ENCODE measurements around the gene EML3. TPM values are rescaled to one million over a fixed set of nuclear protein-coding genes. Genes with fewer than 3 reads are reported as not detected.

Gene EML3
- total and polyA plus RNA-seq, 2 of the 8 experiments (the other 6 are each of a cell fraction or from before 2014, with no cell fraction given) = 19.2 to 29.9 TPM

DNA sequence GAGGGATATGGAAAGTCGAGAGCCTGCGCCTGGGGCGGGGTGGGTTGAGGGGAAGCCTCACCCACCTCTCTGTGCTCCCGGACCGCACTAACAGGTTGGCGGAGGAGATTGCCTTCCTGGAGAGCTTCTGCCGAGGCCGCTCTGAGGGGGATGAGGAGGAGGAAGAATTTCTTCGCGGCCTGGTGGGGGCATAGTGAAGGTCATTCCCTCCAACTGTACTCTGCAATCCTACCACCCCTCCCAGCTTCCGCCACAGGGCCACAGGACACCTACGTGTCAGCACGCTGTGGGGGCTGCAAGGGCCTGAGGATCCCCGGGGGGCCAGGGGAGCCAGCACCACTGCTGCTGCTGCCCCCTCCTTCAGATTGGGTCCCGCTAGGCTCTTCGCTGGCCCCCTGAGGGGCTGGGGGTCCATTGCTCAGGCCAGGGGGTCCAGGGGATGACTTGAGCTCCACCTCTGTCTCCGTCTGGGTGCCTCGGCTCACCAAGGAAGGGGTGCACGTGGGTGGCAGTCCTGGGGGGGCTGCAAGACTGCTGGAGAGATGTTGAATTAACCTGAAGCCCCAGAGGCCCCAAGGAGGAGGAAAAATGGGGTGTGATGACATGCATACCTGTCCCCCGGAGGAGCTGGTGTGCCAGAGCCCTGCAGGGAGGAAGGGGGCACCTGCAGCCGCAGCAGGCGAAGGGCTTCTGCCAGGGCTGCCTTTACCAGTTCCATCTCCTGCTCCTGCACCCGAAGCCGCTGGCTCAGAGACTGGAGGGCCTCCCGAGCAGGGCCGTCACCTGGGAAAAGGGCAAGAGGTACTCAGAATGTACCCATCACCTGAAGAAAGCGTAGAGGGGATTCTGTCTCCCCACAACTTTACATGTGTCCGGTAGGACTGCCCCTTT is 1.5 kb downstream of the EML3 start:
- H3K56ac ChIP-seq (replicated peaks; ENCODE audit: insufficient read length, low read depth, low read length) = no peak overlapping the region
- H4K8ac ChIP-seq (ENCODE audit: extremely low read depth, insufficient read depth, low read length) = no peak overlapping the region
- no peak overlapping the region for H3K27ac ChIP-seq (ENCODE audit: low read depth, low read length)
- no peak overlapping the region for H3K14ac ChIP-seq (ENCODE audit: insufficient read length)
- no peak overlapping the region for H2BK20ac ChIP-seq (ENCODE audit: low read length)
- no peak overlapping the region; the same call in 1 of the 2 replicates for H3K18ac ChIP-seq (ENCODE audit: extremely low read depth, low read length)
- H3K27me3 ChIP-seq (replicated peaks in 1 of 4; ENCODE audit: control insufficient read depth in 3 of 4, extremely low read depth in 1 of 4, insufficient read depth in 3 of 4, low read length in 3 of 4) = peaks cover 0 to 3% (median 2%) of the 10 kb centered on the region in 4 experiments; a peak in 1 of 7 replicates
- TF ChIP-seq ASH2L (IDR thresholded peaks at IDR 0.05; ENCODE audit: low read length) = peak; percentile 5
- no peak for TF ChIP-seq TBP (IDR thresholded peaks at IDR 0.05; ENCODE audit: low read depth, low read length)
- H3K4me1 ChIP-seq (replicated peaks in 1 of 4; ENCODE audit: control insufficient read depth in 3 of 4, insufficient read depth in 4 of 4, low read length in 3 of 4) = peaks cover 3 to 23% (median 12%) of the 10 kb centered on the region in 4 experiments
- peak overlapping the region; percentile 15 for H4K5ac ChIP-seq (ENCODE audit: insufficient read length, low read depth, low read length)
- no peak overlapping the region for H3K9ac ChIP-seq (replicated peaks in 1 of 4; ENCODE audit: extremely low read depth in 1 of 4, low read depth in 3 of 4, low read length in 3 of 4)
- no peak overlapping the region for H2AFZ ChIP-seq (ENCODE audit: low read length)
- H3K79me1 ChIP-seq (ENCODE audit: low read depth, low read length) = no peaks in the 10 kb centered on the region
- H3K36me3 ChIP-seq (ENCODE audit: control insufficient read depth in 2 of 4, insufficient read depth in 4 of 4, low read length in 3 of 4) = no peaks in the 10 kb centered on the region; a peak in 2 of 8 replicates
- H4K91ac ChIP-seq (replicated peaks; ENCODE audit: insufficient read length, low read length) = no peak overlapping the region
- H2BK120ac ChIP-seq (replicated peaks; ENCODE audit: low read depth, low read length) = no peak overlapping the region
- peaks cover 9% of the 10 kb centered on the region; the same call in 1 of the 2 replicates for H3K23me2 ChIP-seq (ENCODE audit: low read depth, low read length)
- WGBS, 2 experiments (ENCODE audit: extremely low coverage in 1 of 2, insufficient coverage in 1 of 2, insufficient read length in 1 of 2, insufficient replicate concordance in 2 of 2, low coverage in 1 of 2, low lambda C conversion rate in 2 of 2, missing lambda C conversion rate in 1 of 2) = 81% methylated on average over 27 of the region's 28 CpGs; no CpG with 5 or more reads in 1 of the 2 experiments
- no peak overlapping the region for H2BK12ac ChIP-seq (ENCODE audit: low read depth, low read length)
- no peaks in the 10 kb centered on the region for H4K20me1 ChIP-seq (replicated peaks in 1 of 2; ENCODE audit: control insufficient read depth in 1 of 2, insufficient read depth in 2 of 2, low read length in 2 of 2)
- no peak overlapping the region for H2BK5ac ChIP-seq (ENCODE audit: low read depth, low read length)
- peak overlapping the region; percentile 48 to 73 (median 58); a peak in 5 of 8 replicates for H3K4me3 ChIP-seq (ENCODE audit: extremely low read depth in 1 of 4, insufficient read depth in 2 of 4, low read depth in 3 of 4, low read length in 4 of 4)
- H3K79me2 ChIP-seq (ENCODE audit: control insufficient read depth in 1 of 2, insufficient read depth in 2 of 2, low read length in 2 of 2) = no peaks in the 10 kb centered on the region
- DNase-seq (ENCODE audit: low read depth in 1 of 2, low spot score in 2 of 2) (no peak), FAIRE-seq (no peak)
- no peaks in the 10 kb centered on the region for H3K9me3 ChIP-seq (ENCODE audit: insufficient read depth in 2 of 2, low read depth in 1 of 2, low read length in 1 of 2)
- H2AK5ac ChIP-seq (ENCODE audit: low read depth, low read length) = no peak overlapping the region
- POLR2A ChIA-PET (ENCODE audit: partially characterized antibody) = interaction anchor here (0.9 to 15.8 kb wide), 17 partner anchors 8 to 244 kb away, joined by 3 to 235 read pairs (median 6); partner anchors contain the start of genes B3GAT3, BSCL2, C11orf98 and CSKMT
- CTCF ChIA-PET (ENCODE audit: partially characterized antibody) = interaction anchor here (0.6 to 10.2 kb wide), 21 partner anchors 8 to 1117 kb away, joined by 3 to 97 read pairs (median 4); partner anchors contain the start of genes B3GAT3, C11orf98, CSKMT and EEF1G
- no peak overlapping the region for H2BK15ac ChIP-seq (ENCODE audit: low read length)
- H3K4me2 ChIP-seq (ENCODE audit: insufficient read depth in 1 of 2, low read depth in 2 of 2, low read length in 2 of 2) = peak overlapping the region; percentile 89 to 91
- no peak overlapping the region for H3K4ac ChIP-seq (replicated peaks; ENCODE audit: insufficient read length, low read depth, low read length)
- no peak overlapping the region for H3K23ac ChIP-seq (ENCODE audit: insufficient read length)
